ENCODE results near the gene ADCY7.
"Not testable (repeated sequence)": the region's sequence is repeated elsewhere in the genome, so short reads cannot be mapped to it uniquely, and the experiment has no call there.

DNA sequence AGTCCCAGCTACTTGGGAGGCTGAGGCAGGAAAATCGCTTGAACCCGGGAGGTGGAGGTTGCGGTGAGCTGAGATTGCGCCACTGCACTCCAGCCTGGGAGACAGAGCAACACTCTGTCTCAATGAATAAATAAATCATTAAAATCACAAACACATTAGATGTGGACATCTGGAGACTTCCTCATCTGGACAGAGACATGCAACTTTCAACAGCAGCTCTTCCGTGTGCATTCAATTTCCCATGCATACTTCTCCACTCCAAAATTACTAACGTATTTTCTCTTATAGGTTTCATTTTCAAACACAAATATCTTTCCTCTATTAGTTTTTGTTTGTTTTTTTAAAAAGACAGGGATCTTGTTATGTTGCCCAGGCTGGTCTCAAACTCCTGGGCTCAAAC lies 23.3 kb upstream of the ADCY7 start:
- not testable (repeated sequence) for TF ChIP-seq CTBP1 (IDR thresholded peaks at IDR 0.05; ENCODE audit: borderline replicate concordance); FOXA1 (IDR thresholded peaks at IDR 0.05); SP1 (IDR thresholded peaks at IDR 0.05); FOXM1 (IDR thresholded peaks at IDR 0.05; ENCODE audit: borderline replicate concordance); TARDBP (IDR thresholded peaks at IDR 0.05); SUZ12 (IDR thresholded peaks at IDR 0.05); L3MBTL2 (conservative IDR thresholded peaks at IDR 0.05); BHLHE40 (IDR thresholded peaks at IDR 0.05; ENCODE audit: borderline replicate concordance); ELF4 (IDR thresholded peaks at IDR 0.05)
